Measurements from ENCODE around the gene GALNT3.

- no peak for TF ChIP-seq ZNF121 (CRISPR knock-in tag; IDR thresholded peaks at IDR 0.05)
- no peak for TF ChIP-seq TAF15 (IDR thresholded peaks at IDR 0.05; ENCODE audit: low read depth, low read length, poor library complexity, severe bottlenecking)
- TF ChIP-seq FOXA3 (CRISPR knock-in tag; IDR thresholded peaks at IDR 0.05), result no peak
Measured at GRCh38 chr2:165787334-165787733, 6.7 kb downstream of the GALNT3 start.

All from HepG2 (cell line).